OCI-LY7 (cell line): Measurements from ENCODE around the gene CYP46A1. TPM values are rescaled to one million over a fixed set of nuclear protein-coding genes. Genes with fewer than 3 reads are reported as not detected.

Experiments
- BruUV-seq: library from RNA; stranded (reverse); fragments of 400-500 nt; replicated peaks from 2 replicates; lab custom pipeline; 2021; lab: Mats Ljungman, UMichigan
- CTCF ChIA-PET: fragments of 300-600 bp; sonication (Branson Sonifier 250); formaldehyde crosslinking; loops from one replicate; lab custom pipeline; 2022; ENCODE audit warnings: antibody characterized with exemption; ENCODE audit not compliant: unreplicated experiment; lab: Charles Lee
- POLR2A ChIA-PET: fragments of 300-600 bp; sonication (Branson Sonifier 250); formaldehyde crosslinking; loops from one replicate; lab custom pipeline; 2022; ENCODE audit warnings: antibody characterized with exemption; lab: Charles Lee
- DNase-seq: peaks from one replicate; pipeline ENCODE4 v3.0.0-alpha.2; 2015; ENCODE audit warnings: low spot score
- H2AFZ ChIP-seq: fragments of 200-600 bp; sonication (generic), shearing (Covaris generic); 2 replicates; pipeline ENCODE4 v1.6.1; 2014; ENCODE audit warnings: mild to moderate bottlenecking, antibody characterized with exemption, low read length, moderate library complexity
- H3K27ac ChIP-seq: fragments of 200-600 bp; sonication (generic); 2 replicates; pipeline ENCODE4 v1.5.1; 2014; ENCODE audit warnings: mixed run types, low read depth, mild to moderate bottlenecking, moderate library complexity, low read length, inconsistent platforms; ENCODE audit not compliant: poor library complexity, severe bottlenecking
- H3K36me3 ChIP-seq: fragments of 200-600 bp; sonication (generic); 2 replicates; pipeline ENCODE4 v1.6.1; 2014; ENCODE audit warnings: mild to moderate bottlenecking, antibody characterized with exemption, low read length, moderate library complexity, mixed read lengths; ENCODE audit not compliant: insufficient read depth
- H3K4me1 ChIP-seq: fragments of 200-600 bp; sonication (generic); 2 replicates; pipeline ENCODE4 v1.5.1; 2014; ENCODE audit warnings: mild to moderate bottlenecking, low read length; ENCODE audit not compliant: insufficient read depth, poor library complexity, severe bottlenecking
- H3K4me2 ChIP-seq: fragments of 200-600 bp; sonication (generic); 2 replicates; pipeline ENCODE4 v1.6.1; 2014; ENCODE audit warnings: mild to moderate bottlenecking, low read length
- H3K4me3 ChIP-seq: fragments of 200-600 bp; sonication (generic); 2 replicates; pipeline ENCODE4 v1.5.1; 2014; ENCODE audit warnings: mild to moderate bottlenecking, low read depth, low read length; ENCODE audit not compliant: poor library complexity, severe bottlenecking
- H3K79me2 ChIP-seq: fragments of 200-600 bp; sonication (generic); 2 replicates; pipeline ENCODE4 v1.6.1; 2016; ENCODE audit warnings: low read depth, mild to moderate bottlenecking, low read length, moderate library complexity, mixed read lengths; ENCODE audit not compliant: insufficient read depth
- H3K9me2 ChIP-seq: fragments of 200-600 bp; sonication (generic); 2 replicates; pipeline ENCODE4 v1.6.1; 2016; ENCODE audit warnings: mild to moderate bottlenecking, low read length, mixed read lengths; ENCODE audit not compliant: insufficient read depth
- H3K9me3 ChIP-seq: fragments of 200-600 bp; sonication (generic); 2 replicates; pipeline ENCODE4 v1.6.1; 2014; ENCODE audit warnings: mild to moderate bottlenecking, mixed run types, low read length, mixed read lengths
- H4K20me1 ChIP-seq: fragments of 200-600 bp; sonication (generic); 2 replicates; pipeline ENCODE4 v1.6.1; 2014; ENCODE audit warnings: mild to moderate bottlenecking, antibody characterized with exemption, low read length, moderate library complexity, mixed read lengths; ENCODE audit not compliant: insufficient read depth
- EZH2phosphoT487 ChIP-seq: fragments of 200-600 bp; sonication (generic); IDR thresholded peaks from 2 replicates; pipeline ENCODE4 v1.6.1; 2018; ENCODE audit warnings: low read depth, borderline replicate concordance, mild to moderate bottlenecking, mixed run types, antibody characterized with exemption, low read length, moderate library complexity, mixed read lengths
- intact Hi-C: fragments of 100-400 bp; cut with micrococcal nuclease; formaldehyde crosslinking; loops from one replicate; pipeline ENCODE4 v1.10.0; 2022; ENCODE audit not compliant: unreplicated experiment
- total RNA-seq, 2 experiments: library from RNA; depleted of rRNA in 1 of 2; stranded (reverse); fragments of >200 nt in 1 of 2; shearing (Covaris generic) in 1 of 2; gene quantifications; 2 replicates each; pipeline ENCODE4 v1.2.3, GENCODE V29; 2014 to 2022
- TF ChIP-seq, protein P1 (sequence below): fragments of 200-600 bp; sonication (generic); conservative IDR thresholded peaks from 2 replicates; pipeline ENCODE4 v1.5.1; 2014; ENCODE audit warnings: mild to moderate bottlenecking, antibody characterized with exemption, low read length, moderate library complexity, mixed read lengths

CYP46A1 gene
- total RNA-seq, 2 experiments from 2014 or later: 4.1 to 10.8 TPM

DNA sequence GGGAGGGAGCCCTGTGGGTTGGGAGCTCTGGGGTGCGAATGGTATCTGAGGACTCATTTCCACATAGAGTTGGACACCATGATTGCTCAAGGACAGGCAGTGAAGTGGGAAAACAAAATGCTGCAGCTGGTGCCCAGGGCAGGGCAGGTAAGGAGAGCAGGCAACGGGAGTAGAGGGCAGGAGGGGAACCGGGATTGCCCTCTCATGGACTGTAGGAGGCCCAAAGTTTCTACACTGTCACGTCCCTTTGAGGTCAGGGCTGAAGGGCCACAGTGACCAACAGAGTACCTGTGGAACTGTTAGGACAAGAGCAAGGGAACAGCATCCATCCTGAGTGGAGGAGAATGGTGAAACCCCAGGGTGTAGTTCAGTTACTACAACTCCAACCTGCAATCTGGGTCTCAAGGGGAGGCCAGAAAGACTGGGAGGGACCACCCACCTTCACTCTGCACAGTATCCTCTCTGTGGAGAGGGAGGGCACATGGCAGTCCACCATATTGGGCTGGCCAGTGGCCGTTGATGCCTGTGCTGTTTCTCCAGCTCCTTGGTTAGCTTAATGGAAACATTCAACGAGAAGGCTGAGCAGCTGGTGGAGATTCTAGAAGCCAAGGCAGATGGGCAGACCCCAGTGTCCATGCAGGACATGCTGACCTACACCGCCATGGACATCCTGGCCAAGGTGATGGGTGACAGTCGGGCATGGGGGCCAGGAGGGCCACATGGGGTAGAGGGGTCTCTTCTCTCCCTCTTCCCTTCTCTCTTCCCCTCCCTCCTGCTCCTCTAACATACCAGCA lies 22.2 kb downstream of the CYP46A1 start:
- no peaks in the 10 kb centered on the region for H4K20me1 ChIP-seq
- no peak overlapping the region for H3K4me2 ChIP-seq
- no peak for DNase-seq
- ChIA-PET CTCF (no interaction called here), POLR2A (interaction anchor here (0.6 to 1.2 kb wide), 2 partner anchors 11 to 239 kb away, joined by 3 to 4 read pairs; no protein-coding TSS in a partner anchor)
- no peak overlapping the region for H2AFZ ChIP-seq
- no peaks in the 10 kb centered on the region for H3K79me2 ChIP-seq
- peaks cover 27% of the 10 kb centered on the region for H3K9me3 ChIP-seq
- TF ChIP-seq, protein P1, sequence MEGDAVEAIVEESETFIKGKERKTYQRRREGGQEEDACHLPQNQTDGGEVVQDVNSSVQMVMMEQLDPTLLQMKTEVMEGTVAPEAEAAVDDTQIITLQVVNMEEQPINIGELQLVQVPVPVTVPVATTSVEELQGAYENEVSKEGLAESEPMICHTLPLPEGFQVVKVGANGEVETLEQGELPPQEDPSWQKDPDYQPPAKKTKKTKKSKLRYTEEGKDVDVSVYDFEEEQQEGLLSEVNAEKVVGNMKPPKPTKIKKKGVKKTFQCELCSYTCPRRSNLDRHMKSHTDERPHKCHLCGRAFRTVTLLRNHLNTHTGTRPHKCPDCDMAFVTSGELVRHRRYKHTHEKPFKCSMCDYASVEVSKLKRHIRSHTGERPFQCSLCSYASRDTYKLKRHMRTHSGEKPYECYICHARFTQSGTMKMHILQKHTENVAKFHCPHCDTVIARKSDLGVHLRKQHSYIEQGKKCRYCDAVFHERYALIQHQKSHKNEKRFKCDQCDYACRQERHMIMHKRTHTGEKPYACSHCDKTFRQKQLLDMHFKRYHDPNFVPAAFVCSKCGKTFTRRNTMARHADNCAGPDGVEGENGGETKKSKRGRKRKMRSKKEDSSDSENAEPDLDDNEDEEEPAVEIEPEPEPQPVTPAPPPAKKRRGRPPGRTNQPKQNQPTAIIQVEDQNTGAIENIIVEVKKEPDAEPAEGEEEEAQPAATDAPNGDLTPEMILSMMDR: no peak
- no peak for TF ChIP-seq EZH2phosphoT487
- BruUV-seq: no TSS peak
- intact Hi-C loops: no loop called here
- H3K9me2 ChIP-seq: no peaks in the 10 kb centered on the region
- no peak overlapping the region for H3K27ac ChIP-seq
- H3K36me3 ChIP-seq: no peaks in the 10 kb centered on the region
- no peak overlapping the region for H3K4me3 ChIP-seq
- no peaks in the 10 kb centered on the region for H3K4me1 ChIP-seq

DNA sequence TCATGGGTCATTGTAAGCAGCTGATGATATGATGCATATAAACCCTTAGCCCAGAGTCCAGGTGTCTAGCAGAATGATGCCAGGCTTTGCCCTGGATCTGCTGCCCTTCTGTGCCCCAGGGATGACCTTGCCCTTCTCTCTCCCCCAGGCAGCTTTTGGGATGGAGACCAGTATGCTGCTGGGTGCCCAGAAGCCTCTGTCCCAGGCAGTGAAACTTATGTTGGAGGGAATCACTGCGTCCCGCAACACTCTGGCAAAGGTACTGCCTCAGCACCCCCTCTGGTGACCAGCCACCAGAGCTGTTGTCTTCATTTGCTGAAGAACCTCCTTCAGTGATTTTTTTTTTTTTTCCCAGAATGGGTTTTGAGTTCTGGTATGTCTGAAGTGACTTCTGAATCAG lies 23.3 kb downstream of the CYP46A1 start:
- DNase-seq: no peak
- no TSS peak for BruUV-seq

DNA sequence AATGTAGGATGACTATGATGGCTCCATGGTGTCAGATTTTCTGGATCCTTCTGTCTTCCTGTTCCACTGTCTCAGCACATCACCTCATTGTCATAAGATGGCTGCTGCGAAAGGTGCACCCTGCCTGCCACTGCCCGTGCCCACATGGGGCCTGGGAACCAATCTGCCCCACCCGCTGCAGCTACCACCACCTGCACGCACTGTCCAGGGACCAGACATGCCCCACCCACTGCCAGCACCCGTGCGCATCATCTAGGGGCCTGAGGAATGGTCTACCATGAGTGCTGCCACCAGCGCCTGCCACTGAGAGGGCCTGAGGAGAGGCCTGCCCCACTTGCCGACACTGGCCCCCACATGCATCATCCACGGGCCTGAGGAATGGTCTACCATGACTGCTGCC lies 23.8 kb downstream of the CYP46A1 start:
- H3K4me2 ChIP-seq: no peak overlapping the region
- H3K36me3 ChIP-seq: no peaks in the 10 kb centered on the region
- intact Hi-C loops: no loop called here
- ChIA-PET POLR2A (no interaction called here), CTCF (no interaction called here)
- H3K79me2 ChIP-seq: no peaks in the 10 kb centered on the region
- H3K9me2 ChIP-seq: no peaks in the 10 kb centered on the region
- no peak overlapping the region for H2AFZ ChIP-seq
- no peak for DNase-seq
- H3K9me3 ChIP-seq: peaks cover 18% of the 10 kb centered on the region
- no peak overlapping the region for H3K4me3 ChIP-seq
- BruUV-seq: no TSS peak
- no peaks in the 10 kb centered on the region for H3K4me1 ChIP-seq
- H4K20me1 ChIP-seq: no peaks in the 10 kb centered on the region
- H3K27ac ChIP-seq: no peak overlapping the region
- TF ChIP-seq EZH2phosphoT487: no peak
- TF ChIP-seq, protein P1: no peak

More for the DNA sequence above, 23.3 kb downstream of the CYP46A1 start:
- intact Hi-C loops: no loop called here
- Histone ChIP-seq H3K9me2 (no peaks in the 10 kb centered on the region), H3K4me1 (no peaks in the 10 kb centered on the region), H3K36me3 (no peaks in the 10 kb centered on the region), H4K20me1 (no peaks in the 10 kb centered on the region), H3K79me2 (no peaks in the 10 kb centered on the region), H3K27ac (no peak overlapping the region), H3K4me2 (no peak overlapping the region), H3K9me3 (peaks cover 21% of the 10 kb centered on the region), H3K4me3 (no peak overlapping the region), H2AFZ (no peak overlapping the region)
- ChIA-PET CTCF (no interaction called here), POLR2A (no interaction called here)
- TF ChIP-seq, protein P1: no peak
